ENCODE data around the gene HDAC4.

DNA sequence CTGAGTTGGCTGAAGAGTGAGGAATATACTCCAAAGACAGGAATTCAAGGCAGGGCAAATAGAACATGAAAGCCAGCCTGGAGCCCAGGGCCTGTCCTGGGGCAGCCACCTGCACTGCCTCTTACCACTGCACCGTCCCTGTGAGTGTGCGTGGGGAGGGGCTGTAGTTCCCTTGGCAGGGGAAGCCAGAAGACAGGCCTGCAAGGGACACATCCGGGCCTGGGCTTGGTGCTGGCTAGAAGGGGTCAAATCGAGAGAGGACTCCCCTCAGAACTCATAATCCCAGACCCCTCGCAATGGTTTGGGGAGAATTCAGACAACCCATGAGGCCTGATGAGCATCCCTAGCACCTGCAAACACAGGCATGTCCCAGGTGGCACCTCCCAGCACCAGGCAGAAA, 87.0 kb downstream of the HDAC4 start:
- TF ChIP-seq CTCF (IDR thresholded peaks at IDR 0.05; ENCODE audit: insufficient read depth, low read length, poor library complexity, severe bottlenecking): no peak
- no peak for TF ChIP-seq EZH2phosphoT487 (conservative IDR thresholded peaks at IDR 0.05; ENCODE audit: low read length)
